ENCODE data around the gene SOX14.

DNA sequence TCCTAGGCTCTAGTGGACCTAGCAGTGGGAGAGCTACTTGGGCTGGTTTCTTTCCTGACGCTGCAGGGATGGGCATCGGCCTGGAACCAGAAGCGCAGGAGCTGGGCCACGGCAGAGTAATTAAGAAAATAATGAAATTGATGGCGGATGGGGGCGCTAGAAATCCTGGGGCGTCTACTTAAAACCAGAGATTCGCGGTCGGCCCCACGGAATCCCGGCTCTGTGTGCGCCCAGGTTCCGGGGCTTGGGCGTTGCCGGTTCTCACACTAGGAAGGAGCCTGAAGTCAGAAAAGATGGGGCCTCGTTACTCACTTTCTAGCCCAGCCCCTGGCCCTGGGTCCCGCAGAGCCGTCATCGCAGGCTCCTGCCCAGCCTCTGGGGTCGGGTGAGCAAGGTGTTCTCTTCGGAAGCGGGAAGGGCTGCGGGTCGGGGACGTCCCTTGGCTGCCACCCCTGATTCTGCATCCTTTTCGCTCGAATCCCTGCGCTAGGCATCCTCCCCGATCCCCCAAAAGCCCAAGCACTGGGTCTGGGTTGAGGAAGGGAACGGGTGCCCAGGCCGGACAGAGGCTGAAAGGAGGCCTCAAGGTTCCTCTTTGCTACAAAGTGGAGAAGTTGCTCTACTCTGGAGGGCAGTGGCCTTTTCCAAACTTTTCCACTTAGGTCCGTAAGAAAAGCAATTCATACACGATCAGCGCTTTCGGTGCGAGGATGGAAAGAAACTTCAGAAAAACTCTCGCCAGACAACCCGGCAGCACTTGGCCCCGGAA, 6.1 kb downstream of the SOX14 start:
- TF ChIP-seq ZNF565 (CRISPR knock-in tag; conservative IDR thresholded peaks at IDR 0.05; ENCODE audit: low read depth) (no peak), BACH2 (CRISPR knock-in tag; IDR thresholded peaks at IDR 0.05; ENCODE audit: borderline replicate concordance) (no peak), GLIS3 (CRISPR knock-in tag; IDR thresholded peaks at IDR 0.05) (no peak), TCF4 (CRISPR knock-in tag; IDR thresholded peaks at IDR 0.05; ENCODE audit: borderline replicate concordance) (no peak), ARNTL (CRISPR knock-in tag; IDR thresholded peaks at IDR 0.05; ENCODE audit: borderline replicate concordance, low read depth) (no peak)
- TF ChIP-seq, protein P1, sequence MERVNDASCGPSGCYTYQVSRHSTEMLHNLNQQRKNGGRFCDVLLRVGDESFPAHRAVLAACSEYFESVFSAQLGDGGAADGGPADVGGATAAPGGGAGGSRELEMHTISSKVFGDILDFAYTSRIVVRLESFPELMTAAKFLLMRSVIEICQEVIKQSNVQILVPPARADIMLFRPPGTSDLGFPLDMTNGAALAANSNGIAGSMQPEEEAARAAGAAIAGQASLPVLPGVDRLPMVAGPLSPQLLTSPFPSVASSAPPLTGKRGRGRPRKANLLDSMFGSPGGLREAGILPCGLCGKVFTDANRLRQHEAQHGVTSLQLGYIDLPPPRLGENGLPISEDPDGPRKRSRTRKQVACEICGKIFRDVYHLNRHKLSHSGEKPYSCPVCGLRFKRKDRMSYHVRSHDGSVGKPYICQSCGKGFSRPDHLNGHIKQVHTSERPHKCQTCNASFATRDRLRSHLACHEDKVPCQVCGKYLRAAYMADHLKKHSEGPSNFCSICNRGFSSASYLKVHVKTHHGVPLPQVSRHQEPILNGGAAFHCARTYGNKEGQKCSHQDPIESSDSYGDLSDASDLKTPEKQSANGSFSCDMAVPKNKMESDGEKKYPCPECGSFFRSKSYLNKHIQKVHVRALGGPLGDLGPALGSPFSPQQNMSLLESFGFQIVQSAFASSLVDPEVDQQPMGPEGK (CRISPR knock-in tag; IDR thresholded peaks at IDR 0.05; ENCODE audit: borderline replicate concordance): no peak
- TF ChIP-seq, protein P2, sequence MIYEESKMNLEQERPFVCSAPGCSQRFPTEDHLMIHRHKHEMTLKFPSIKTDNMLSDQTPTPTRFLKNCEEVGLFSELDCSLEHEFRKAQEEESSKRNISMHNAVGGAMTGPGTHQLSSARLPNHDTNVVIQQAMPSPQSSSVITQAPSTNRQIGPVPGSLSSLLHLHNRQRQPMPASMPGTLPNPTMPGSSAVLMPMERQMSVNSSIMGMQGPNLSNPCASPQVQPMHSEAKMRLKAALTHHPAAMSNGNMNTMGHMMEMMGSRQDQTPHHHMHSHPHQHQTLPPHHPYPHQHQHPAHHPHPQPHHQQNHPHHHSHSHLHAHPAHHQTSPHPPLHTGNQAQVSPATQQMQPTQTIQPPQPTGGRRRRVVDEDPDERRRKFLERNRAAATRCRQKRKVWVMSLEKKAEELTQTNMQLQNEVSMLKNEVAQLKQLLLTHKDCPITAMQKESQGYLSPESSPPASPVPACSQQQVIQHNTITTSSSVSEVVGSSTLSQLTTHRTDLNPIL (CRISPR knock-in tag; IDR thresholded peaks at IDR 0.05; ENCODE audit: low read depth): no peak

Measured in SK-N-SH treated with all-trans-retinoic acid at 6 μM for 48 hours (cell line).